ENCODE results near the gene TIMM10.

DNA sequence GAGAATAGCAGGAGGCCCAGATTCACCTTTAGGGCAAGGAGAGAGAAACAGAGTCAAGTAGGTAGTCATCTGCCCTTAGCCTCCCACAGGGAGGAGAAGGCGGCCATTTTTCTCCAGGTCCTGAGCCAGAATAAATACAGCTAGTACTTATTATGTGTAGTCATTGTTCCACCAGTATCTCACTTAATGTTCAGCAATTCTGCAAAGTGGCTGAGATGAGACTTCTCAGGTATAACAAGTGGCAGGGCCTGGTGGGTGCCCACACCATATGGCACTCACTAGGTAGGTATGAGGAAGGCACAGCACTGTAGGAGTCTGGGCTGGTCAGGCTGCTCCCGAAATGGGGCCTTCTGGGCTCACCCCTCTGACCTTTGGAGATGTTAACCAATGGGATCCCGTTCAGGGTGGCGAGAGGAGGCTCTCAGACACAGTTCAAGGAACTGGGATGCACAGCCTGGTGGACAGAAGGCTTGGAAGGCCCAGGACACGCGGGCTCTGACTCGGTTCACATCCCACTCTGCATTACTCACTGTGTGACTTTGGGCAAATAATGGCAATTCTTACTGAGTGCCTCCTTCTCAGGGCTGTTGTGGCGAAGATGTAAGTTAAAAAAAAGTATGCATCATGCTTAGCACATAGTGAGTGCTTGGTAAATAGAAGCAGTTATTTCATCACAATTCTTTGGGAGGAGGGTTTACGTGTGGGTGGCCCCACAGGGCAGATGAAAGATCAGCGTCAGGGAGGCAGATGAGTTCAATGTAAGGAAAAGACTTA, 45.1 kb downstream of the TIMM10 start:
- TF ChIP-seq, protein P1, sequence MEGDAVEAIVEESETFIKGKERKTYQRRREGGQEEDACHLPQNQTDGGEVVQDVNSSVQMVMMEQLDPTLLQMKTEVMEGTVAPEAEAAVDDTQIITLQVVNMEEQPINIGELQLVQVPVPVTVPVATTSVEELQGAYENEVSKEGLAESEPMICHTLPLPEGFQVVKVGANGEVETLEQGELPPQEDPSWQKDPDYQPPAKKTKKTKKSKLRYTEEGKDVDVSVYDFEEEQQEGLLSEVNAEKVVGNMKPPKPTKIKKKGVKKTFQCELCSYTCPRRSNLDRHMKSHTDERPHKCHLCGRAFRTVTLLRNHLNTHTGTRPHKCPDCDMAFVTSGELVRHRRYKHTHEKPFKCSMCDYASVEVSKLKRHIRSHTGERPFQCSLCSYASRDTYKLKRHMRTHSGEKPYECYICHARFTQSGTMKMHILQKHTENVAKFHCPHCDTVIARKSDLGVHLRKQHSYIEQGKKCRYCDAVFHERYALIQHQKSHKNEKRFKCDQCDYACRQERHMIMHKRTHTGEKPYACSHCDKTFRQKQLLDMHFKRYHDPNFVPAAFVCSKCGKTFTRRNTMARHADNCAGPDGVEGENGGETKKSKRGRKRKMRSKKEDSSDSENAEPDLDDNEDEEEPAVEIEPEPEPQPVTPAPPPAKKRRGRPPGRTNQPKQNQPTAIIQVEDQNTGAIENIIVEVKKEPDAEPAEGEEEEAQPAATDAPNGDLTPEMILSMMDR (IDR thresholded peaks at IDR 0.05) = no peak
- no peak for TF ChIP-seq POLR2A (IDR thresholded peaks at IDR 0.05)
